Measurements from ENCODE around the gene PITPNB. TPM values are rescaled to one million over a fixed set of nuclear protein-coding genes. Genes with fewer than 3 reads are reported as not detected.

The PITPNB gene
- 31.1 TPM for polyA plus RNA-seq (2012; ENCODE audit: insufficient read length, low read depth)

- TF ChIP-seq, protein P1, sequence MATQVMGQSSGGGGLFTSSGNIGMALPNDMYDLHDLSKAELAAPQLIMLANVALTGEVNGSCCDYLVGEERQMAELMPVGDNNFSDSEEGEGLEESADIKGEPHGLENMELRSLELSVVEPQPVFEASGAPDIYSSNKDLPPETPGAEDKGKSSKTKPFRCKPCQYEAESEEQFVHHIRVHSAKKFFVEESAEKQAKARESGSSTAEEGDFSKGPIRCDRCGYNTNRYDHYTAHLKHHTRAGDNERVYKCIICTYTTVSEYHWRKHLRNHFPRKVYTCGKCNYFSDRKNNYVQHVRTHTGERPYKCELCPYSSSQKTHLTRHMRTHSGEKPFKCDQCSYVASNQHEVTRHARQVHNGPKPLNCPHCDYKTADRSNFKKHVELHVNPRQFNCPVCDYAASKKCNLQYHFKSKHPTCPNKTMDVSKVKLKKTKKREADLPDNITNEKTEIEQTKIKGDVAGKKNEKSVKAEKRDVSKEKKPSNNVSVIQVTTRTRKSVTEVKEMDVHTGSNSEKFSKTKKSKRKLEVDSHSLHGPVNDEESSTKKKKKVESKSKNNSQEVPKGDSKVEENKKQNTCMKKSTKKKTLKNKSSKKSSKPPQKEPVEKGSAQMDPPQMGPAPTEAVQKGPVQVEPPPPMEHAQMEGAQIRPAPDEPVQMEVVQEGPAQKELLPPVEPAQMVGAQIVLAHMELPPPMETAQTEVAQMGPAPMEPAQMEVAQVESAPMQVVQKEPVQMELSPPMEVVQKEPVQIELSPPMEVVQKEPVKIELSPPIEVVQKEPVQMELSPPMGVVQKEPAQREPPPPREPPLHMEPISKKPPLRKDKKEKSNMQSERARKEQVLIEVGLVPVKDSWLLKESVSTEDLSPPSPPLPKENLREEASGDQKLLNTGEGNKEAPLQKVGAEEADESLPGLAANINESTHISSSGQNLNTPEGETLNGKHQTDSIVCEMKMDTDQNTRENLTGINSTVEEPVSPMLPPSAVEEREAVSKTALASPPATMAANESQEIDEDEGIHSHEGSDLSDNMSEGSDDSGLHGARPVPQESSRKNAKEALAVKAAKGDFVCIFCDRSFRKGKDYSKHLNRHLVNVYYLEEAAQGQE (IDR thresholded peaks at IDR 0.05; ENCODE audit: insufficient read depth in 1 of 2, low read depth in 2 of 2, low read length in 2 of 2) = no peak
- TF ChIP-seq SIN3A (IDR thresholded peaks at IDR 0.05; ENCODE audit: borderline replicate concordance, insufficient read depth, low read length) (0 out of 2 replicates have a peak, but pooled peaks have one; percentile 41), TAF1 (IDR thresholded peaks at IDR 0.05; ENCODE audit: borderline replicate concordance, insufficient read depth, low read length) (peak; percentile 85; the same call in 1 of the 2 replicates), POLR2AphosphoS5 (IDR thresholded peaks at IDR 0.05; ENCODE audit: low read depth, low read length) (peak; percentile 79), FOXP2 (optimal IDR thresholded peaks at IDR 0.05; ENCODE audit: borderline replicate concordance, extremely low read depth, extremely low read length, insufficient read depth) (peak; percentile 97)
Observed at GRCh38 chr22:27919222-27919941, at the start of gene PITPNB. TSS of gene PITPNB (minus strand) at chr22:27919256. CDS start at chr22:27919191, 65 bp downstream.

- TF ChIP-seq, protein P1 (IDR thresholded peaks at IDR 0.05; ENCODE audit: insufficient read depth in 1 of 2, low read depth in 2 of 2, low read length in 2 of 2) = no peak
- TF ChIP-seq TAF1 (IDR thresholded peaks at IDR 0.05; ENCODE audit: borderline replicate concordance, insufficient read depth, low read length) (no peak), FOXP2 (optimal IDR thresholded peaks at IDR 0.05; ENCODE audit: borderline replicate concordance, extremely low read depth, extremely low read length, insufficient read depth) (no peak), SIN3A (IDR thresholded peaks at IDR 0.05; ENCODE audit: borderline replicate concordance, insufficient read depth, low read length) (no peak), POLR2AphosphoS5 (IDR thresholded peaks at IDR 0.05; ENCODE audit: low read depth, low read length) (no peak)
Observed at GRCh38 chr22:27966168-27967064, 47.4 kb upstream of the PITPNB start.

DNA sequence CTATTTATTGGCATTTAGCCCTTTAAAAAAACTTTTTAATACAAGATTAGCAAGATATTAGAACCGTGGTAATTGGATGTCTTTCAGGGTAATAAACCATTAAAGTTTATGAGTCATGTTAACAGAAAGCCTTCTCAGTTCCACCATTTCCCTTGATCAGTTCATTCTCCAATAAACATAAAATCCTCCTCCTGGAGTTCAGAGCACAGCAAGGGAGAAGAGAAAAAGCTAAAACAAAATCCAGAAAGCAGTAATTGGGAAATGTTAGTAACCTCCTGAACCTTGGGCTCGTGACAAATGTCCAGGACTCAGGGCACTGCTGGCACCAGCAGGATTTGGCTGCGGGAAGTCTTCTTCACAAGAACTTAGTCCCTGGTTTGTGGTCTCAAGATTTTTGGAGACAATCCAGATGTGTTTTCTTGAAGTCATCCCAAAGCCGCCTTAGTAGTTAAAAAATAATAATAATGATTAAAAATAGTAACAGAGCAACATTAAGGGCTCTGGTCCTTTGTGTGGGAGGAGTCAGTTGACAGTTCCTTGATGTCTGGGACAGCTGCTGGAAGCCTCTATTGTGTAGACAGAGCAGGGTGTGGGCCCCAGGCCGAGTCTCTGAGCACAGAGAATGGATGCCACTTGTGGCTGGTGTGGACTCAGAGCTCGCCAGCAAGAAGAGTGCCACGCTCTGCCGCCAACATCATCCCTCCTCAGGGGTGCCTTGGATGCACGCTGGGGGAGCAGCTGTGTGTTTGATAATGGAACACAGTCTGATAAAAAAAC is 43.4 kb upstream of the PITPNB start:
- no peak for TF ChIP-seq POLR2AphosphoS5 (IDR thresholded peaks at IDR 0.05; ENCODE audit: low read depth, low read length)
- TF ChIP-seq, protein P1 (IDR thresholded peaks at IDR 0.05; ENCODE audit: insufficient read depth in 1 of 2, low read depth in 2 of 2, low read length in 2 of 2) = no peak
- no peak for TF ChIP-seq TAF1 (IDR thresholded peaks at IDR 0.05; ENCODE audit: borderline replicate concordance, insufficient read depth, low read length)
- TF ChIP-seq SIN3A (IDR thresholded peaks at IDR 0.05; ENCODE audit: borderline replicate concordance, insufficient read depth, low read length) = no peak
- TF ChIP-seq FOXP2 (optimal IDR thresholded peaks at IDR 0.05; ENCODE audit: borderline replicate concordance, extremely low read depth, extremely low read length, insufficient read depth) = no peak

DNA sequence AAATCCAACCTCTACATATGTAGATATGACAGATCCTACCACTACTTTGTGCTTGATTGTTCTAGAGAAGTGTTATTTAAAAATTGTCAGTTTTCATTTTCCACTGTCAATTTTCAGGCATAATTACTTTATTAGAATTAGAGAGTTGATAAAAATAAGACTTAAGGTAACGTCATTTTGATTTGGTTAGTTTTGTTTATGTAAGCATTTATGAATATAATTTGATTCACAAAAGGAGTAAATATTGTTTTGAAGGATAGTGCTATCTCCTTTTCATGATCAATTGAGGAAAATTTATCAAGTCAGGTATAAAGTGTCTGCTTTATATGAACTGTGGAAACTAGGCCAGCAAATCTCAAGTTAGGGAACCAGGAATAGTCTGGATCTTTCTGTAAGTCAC is 42.6 kb upstream of the PITPNB start:
- TF ChIP-seq FOXP2 (optimal IDR thresholded peaks at IDR 0.05; ENCODE audit: borderline replicate concordance, extremely low read depth, extremely low read length, insufficient read depth) = no peak
- TF ChIP-seq, protein P1 (IDR thresholded peaks at IDR 0.05; ENCODE audit: insufficient read depth in 1 of 2, low read depth in 2 of 2, low read length in 2 of 2) = no peak
- TF ChIP-seq POLR2AphosphoS5 (IDR thresholded peaks at IDR 0.05; ENCODE audit: low read depth, low read length) = no peak
- no peak for TF ChIP-seq SIN3A (IDR thresholded peaks at IDR 0.05; ENCODE audit: borderline replicate concordance, insufficient read depth, low read length)
- no peak for TF ChIP-seq TAF1 (IDR thresholded peaks at IDR 0.05; ENCODE audit: borderline replicate concordance, insufficient read depth, low read length)
